DMS114 treated with DMSO at 0.1 percent for 48 hours (cell line): ENCODE results near the gene SPINK1.
A peak's percentile ranks its signal among the peaks of the same experiment; 100 is the strongest.
"Not testable (repeated sequence)": the region's sequence is repeated elsewhere in the genome, so short reads cannot be mapped to it uniquely, and the experiment has no call there.

ENCODE experiments used
- DNase-seq: peaks from one replicate; lab custom pipeline; 2025; ENCODE audit not compliant: unreplicated experiment; lab: John Stamatoyannopoulos, UW

SPINK1 gene

DNA sequence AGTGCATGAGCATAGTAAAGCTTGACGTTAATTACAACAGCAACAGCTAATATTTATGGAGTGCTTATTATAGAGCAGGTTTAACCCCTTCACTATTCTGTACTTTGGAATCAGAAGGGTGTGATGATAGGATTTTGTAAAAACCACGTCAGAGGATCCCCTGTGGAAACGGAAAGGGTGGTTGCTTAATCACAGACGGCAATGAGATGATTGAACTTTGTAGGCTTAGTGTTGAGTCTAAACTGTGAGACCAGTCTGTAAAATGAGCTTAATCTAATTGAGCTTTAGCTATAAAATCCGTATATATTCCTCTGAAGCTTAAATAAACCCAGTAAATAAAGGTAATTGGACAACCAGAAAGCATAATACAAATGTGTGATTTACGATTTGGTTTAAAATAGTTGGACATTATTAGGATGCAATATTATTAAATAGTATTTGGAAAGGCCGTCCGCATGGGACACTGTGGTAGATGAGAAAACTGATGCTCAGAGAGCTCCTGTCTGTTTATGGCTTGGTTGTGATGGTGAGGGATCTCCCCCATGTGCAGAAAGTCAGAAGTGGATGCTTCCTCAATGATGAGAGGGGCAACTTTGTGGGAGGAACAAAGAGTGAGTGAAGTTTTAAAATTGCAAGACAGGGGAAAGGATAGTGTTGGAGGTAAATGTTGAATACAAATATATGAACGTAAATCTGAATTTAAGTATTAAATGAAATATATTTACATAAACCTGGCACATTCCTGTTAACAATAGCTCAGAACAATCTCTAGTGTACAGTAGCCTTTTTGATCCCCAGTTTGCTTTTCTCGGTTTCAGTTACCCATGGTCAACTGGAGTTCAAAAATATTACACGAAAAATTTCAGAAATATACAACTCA lies 23.7 kb upstream of the SPINK1 start:
- DNase-seq = no peak

DNA sequence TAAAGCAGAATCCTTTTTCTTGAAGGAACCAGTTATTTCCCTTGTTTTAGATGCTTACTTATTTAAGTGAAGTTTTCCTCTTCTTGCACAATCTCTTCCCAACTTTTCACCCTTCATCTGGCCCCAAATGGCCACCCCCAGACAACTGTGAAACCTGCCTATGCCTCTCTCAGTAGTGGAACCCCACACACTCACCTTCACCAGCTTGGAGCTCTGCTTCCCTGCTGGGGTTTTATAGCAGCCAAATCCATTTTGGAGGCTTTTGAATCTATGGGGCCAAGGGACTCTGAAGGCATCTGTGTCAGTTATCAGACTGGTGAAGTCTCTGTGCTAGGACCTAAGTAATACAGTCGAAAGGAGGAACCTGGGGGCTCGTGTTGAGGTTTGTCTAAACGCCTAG lies 22.9 kb upstream of the SPINK1 start:
- no peak for DNase-seq

DNA sequence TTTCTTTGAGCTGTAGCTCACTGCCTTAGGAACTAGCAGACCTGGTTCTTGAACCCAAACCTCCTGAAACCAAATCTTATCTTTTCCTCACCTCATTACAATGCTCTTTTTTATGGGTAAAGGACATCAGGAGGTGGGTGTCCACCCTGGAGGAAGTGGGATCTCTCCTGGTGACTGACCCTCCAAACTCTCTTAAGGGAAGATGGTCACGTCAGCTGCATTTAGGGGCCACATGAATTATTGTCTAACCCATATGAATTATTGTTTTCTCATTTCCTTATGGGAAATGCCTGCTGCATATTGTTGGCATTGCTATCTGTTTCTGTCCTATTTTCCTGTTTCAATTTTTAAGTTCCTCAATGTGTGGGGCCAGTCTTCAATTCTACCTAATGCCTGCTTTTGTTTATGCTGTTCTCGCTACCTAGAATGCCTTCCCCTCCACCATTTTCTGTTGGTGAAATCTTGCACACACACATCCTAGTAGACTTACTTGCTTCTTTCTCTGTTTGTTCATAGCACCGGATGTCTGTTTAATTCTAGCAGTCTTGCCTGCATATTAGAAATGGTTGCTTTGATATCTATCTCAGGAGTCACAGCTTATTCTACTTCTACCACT lies 22.0 kb upstream of the SPINK1 start:
- no peak for DNase-seq

DNA sequence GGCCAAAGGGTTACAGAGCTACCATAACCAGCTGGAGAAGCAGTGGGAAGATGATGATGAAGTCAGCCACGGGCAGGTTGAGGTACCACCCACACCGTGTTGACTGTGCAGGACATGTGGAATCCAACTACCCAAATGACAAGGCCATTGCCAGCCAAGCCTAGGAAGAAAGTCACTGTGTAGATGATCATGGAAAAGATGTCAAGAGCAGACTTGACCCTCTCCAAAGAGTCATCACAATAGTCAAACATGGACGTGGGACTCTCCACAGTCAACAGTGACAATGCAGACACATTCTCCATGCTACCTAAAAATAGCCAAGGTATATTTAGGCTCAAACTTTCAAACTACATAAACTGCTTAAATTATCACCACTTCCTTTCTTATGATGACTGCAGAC lies 20.9 kb upstream of the SPINK1 start:
- DNase-seq = no peak

DNA sequence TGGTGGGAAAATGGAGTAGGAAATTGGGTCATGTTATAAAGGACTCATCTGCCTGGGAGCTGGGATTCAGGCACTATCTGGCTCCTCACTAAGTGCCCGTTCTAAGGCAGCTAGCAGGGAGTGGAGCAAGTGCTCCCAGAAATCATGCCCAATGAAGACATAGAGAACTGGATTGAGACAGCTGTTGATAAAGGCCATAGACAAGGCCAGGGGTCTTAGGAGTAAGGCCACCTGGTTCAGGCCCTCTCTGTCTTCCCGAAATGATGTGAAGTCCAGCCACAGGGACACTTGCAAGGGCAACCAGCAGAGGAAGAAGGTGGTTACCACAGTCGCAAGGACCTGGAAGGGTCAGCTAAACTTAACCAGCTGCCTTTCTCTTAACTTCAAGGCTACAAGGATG lies 20.1 kb upstream of the SPINK1 start:
- DNase-seq = no peak

DNA sequence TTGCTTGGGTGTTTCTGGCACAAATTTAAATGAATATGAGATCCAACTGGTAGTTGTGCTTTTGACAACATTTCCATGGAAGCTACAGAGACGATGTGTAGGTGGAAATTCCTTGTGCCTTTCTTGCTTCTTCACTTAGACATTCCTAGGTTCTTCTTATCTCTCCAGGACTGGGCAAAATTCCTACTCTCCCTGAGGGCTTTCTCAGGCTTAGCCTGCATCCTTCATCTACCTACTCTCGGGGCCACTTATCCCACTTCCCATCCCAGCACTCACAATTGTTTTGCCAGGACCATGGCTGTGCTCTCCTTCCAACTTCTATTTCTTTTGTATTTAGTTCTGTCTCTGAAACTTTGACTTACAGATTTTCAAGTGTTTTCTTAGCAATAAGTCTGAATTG lies 17.8 kb upstream of the SPINK1 start:
- no peak for DNase-seq

DNA sequence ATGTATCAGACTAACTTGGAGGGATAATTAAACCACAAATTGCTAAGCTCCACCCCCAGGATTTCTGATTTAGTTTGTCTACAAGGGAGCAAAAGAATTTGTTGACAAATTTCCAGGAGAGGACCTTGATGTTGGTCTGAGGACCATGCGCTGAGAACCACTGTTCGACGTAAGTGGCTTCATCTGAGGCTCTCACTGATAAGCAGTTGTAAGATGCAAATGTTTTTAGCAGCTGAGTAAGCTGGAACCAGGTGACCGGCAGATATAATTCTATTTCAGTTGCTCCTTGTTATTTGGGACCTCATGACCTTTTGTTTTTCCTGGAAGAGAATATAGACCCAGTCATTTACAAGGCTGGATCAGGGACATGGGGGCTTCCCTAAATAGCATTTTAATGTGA lies 14.1 kb upstream of the SPINK1 start:
- DNase-seq = no peak

DNA sequence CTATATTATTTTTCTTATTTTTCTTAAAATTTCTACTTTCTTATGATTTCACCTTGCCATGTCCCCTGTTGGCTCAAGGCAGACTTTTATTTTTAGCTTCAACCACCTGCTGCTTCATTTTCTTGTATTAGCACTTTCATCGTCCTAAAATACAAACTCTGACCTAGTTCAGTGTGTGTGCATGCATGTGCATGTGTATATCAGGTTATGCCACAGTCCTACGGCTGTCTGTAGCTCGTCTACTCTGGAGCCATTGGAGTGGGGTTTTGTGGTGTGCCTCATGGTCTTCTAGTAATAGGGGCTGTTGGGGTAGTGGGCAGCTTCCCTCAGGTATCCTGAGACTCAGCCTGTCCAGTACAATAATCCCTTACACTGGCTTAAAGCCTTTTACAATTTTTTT lies 13.4 kb upstream of the SPINK1 start:
- no peak for DNase-seq

DNA sequence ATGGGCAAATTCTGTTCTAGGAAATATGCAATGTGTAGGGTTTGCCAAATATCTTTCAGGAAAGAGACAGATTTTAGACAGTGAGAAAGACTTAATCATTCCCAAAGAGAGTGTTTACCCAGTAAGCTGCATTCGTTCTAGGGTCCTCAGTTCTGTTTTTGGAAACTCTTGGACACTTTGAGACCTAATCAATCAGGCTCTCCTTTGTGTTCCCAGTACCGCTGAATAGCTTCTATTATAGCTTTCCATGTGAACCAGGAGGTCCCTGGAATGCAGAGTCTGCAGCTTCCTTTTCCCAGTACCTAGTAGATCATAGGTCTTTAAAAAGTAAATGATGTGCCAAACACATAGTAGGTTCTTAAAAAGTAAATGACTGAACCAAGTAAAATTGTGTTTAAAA lies 11.4 kb upstream of the SPINK1 start:
- DNase-seq = no peak

DNA sequence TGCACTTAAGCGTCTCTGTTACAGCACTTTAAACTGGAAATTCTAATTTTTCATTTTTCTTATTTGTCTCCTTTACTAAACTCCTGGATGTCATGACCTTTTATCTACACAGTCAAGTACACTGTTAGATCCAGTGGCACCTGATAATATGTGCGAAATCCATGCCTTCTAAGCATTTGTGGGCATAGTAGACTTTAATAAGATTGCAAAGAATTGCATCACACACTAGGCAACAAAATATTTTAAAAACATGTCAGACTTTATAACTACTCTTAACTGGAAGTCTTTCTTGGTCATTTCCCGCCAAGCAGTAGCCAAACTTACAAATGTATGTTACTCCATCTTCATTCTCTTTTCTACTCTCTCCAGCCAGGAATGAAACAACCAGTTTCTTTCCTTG lies 5.0 kb upstream of the SPINK1 start:
- no peak for DNase-seq

DNA sequence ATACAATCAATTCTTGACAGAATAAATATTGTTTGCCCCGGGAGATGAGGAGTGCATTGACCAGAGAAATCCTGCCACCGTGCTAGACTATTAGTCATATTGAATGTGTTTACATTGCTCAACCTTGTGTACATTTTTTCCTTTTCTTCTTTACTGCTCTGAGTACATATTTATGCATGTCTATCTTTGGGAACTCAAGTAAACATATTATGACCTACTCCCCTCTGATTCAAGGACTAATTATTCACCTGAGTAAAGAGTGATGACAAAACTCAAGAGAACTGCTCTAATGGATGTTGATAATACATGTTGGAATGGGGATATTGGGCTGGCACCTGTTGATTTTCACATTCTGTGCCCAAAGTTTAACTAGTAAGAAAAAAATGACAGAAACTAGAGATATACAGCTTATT lies 3.9 kb upstream of the SPINK1 start:
- DNase-seq = no peak

DNA sequence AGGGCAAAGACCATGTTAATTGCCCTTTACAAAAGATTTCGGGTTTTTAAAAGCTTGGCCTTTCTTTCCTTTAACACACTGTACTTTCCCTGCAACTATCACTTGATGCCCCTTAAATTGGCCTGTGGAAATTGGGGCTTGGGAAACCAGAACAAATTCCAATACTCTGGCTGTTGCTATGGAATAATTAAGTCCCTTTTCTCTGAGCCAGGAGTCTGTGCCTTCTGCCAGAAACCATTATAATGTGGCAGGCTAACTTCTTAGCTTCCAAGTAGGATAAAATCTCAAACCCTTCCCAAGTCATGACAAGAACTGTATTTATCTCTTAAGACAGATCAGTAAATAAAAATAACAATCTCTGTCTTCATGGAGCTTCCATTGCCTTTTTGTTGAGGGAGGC lies 1.1 kb upstream of the SPINK1 start:
- DNase-seq = no peak

DNA sequence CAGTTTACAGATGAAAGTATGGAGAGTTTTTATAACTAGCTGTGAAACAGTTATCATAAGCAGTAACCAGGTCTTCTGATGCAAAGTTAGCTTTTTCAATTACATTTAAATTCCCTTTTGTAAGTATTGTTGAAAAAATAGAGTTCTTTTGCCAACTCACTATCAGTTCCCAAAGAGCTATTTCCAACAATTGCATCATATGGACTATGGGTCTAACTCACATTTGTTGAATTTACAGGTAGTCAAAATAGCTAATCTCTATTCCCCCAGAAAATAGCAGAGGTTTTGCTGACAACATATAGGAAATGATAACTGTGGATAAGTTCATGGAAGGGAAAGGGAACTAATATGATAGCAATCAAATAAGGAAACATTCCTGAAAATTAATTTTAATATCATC lies 1.4 kb downstream of the SPINK1 start:
- no peak for DNase-seq

DNA sequence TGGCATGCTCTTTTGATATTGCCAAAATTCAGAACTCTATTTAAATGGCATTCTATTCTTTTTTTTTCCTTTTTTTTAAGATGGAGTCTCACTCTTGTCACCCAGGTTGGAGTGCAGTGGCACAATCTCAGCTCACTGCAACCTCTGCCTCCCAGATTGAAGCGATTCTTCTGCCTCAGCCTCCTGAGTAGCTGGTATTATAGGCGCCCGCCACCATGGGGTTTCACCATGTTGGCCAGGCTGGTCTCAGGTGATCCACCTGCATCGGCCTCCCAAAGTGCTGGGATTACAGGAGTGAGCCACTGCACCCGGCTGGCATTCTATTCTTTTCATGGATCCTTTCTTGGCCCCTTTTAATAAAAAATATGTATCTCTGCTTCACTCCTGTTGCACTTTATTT lies 4.5 kb downstream of the SPINK1 start:
- not testable (repeated sequence) for DNase-seq

DNA sequence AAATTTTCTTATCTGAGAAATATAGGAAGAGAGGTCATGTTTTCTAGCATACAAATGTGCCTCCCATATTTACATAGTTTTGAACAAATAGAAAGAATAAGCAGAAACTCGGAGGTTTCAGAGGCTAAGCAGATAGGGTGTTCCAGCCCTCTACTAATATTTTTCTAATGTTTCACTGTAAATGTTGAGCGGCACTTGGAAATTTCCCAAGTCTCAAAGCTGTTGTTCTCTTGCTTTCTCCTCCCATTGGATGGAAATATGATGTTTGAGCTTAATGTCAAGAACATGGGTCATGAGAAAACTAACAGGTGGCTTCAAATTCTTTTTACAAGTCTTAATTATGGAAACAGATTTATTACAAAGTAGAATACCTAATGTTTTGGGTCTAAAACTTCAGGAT lies 5.1 kb downstream of the SPINK1 start:
- no peak for DNase-seq

DNA sequence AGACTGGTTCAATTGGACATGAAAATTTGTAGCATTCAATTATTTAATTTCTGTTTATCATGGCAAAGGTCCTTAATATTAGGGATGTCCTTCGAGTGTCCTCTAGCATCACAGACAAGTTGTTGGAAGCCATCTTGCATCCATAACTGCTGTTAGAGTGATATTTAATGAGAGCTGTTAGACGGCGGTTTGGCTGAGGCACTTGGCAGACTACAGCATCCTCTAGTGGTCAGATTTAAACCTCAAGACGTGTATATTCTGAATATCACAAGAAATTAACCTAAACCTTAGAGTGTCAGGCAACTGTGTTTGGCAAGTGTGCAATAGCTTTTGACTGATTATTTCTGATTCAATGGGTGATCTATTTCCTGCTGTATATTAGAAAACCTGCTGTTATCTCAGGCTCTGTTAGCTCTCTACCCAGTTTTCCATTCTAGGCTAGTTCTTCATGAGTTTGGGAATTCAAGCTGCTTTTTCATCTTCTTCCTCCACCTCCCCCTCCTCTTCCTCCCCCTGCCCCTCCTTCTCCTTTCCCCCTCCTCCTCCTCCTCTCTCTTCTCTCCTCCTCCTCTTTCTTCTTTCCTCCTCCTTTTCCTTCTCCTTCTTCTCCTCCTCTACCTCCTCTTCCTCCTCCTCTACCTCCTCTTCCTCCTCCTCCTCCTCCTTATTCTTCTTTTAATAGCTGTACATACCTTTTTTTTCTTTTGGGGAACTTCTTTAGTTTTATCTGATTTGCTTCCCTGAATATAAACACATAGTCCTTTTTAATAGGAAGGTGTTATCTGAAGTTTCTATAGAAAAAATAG lies 8.6 kb downstream of the SPINK1 start:
- DNase-seq = peak; percentile 32

DNA sequence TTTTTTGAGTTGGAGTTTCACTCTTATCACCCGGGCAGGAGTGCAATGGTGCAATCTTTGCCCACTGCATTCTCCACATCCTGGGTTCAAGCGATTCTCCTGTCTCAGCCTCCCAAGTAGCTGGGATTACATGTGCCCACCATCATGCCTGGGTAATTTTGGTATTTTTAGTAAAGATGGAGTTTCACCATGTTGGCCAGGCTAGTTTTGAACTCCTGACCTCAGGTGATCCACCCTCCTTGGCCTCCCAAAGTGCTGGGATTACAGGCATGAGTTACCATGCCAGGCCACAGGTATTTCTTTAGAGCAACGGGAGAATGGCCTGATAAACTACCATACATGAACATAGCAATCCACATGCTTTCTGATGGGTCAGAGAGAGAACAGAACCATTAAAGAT lies 9.2 kb downstream of the SPINK1 start:
- not testable (repeated sequence) for DNase-seq

DNA sequence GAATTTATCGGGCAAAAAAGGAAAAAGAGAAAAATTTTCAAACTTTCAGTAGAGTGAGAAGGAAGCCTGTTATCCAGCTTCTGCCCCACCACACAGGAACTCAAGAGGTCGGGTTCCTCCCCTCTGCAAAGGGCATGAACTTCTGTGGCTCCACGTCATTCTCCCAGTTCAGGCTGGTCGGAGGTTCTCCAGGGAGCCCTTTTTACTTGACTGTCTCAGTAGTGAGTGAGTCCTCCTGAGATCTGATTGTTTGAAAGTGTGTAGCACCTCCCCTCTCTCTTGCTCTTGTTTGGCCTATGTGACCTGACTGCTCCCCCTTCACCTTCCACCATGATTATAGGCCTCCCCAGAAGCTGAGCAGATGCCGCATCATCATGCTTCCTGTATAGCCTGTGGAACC lies 9.7 kb downstream of the SPINK1 start:
- DNase-seq = no peak

DNA sequence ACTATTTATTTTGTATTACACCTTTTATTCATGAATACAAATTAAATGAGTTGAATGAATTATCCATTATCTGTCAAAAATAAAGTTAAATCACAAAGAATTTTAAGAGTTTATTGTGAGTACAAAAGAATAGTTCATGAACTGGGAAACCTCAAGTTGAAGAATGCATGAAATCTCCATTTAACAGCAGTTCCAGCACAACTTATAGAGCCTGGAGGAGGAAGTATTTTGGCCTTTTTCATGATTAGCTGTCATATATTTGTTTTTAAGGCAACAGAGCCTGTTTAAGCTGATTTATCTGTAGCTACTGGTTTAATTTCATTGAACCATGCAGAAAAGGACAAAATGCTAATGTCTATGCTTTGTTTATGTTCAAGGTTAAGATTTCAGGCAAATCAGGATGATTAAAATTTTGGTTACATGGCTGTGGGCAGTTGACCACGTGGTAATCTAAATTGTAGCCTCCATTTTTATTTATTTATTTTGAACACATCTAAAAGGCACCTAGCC lies 12.2 kb downstream of the SPINK1 start:
- DNase-seq = no peak

DNA sequence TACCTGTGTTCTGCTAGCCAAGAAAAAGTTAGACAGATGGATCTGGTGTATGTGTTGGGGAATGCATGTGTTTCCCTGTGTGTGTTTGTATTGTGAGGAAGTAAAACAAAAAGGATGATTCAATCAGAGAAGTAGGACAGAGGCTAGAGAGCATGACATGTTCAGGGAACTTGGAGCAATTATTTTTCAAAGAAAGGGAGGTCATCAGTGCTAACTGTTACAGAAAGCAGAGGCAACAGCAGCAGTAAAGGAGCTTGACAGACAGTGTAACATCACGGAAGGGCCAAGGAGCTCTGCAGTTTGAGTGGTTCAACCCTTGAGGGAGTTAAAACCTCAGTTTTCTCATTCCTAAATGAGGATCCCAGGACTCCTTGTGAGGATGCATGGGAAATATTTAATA lies 13.2 kb downstream of the SPINK1 start:
- DNase-seq = no peak

DNA sequence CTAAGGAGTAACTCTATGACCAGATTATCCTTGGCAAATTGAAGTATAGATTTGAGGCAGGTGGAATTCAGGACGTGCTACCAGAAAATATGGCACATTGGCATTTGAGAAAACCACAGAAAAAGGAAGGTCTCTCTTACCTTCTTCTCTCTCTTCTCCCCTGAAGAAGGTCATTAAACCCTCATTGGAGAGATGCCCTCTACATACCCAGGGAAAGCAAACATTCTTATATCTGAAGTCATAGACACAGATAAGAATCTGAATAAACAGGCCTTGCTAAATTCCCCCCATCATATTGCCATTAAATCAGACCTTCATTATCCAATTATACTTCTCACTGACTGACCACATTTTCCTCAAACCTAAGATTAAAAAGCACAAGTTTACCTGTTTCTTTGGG lies 17.8 kb downstream of the SPINK1 start:
- no peak for DNase-seq
